HepG2 (cell line): ENCODE results near the gene PDCL3. TPM values are rescaled to one million over a fixed set of nuclear protein-coding genes. Genes with fewer than 3 reads are reported as not detected.

Experiments
- ATAC-seq: fragments of 200-7000 bp; cut with Tn5 transposase; 3 replicates; pipeline ENCODE4 v1.9.1; 2020; ENCODE audit warnings: mild to moderate bottlenecking, moderate library complexity
- BruUV-seq: library from RNA; stranded (reverse); fragments of 400-500 nt; replicated peaks from 2 replicates; lab custom pipeline; 2021; lab: Mats Ljungman, UMichigan
- CTCF ChIA-PET: fragments of 300-600 bp; formaldehyde crosslinking; extraction: SDS; loops from one replicate; lab custom pipeline; 2021; ENCODE audit warnings: low total read pairs, inconsistent platforms, low intra/inter-chr PET ratio; lab: Yijun Ruan, JAX
- POLR2A ChIA-PET: fragments of 350-600 bp; sonication (Branson Sonifier 250); formaldehyde crosslinking; loops from one replicate; lab custom pipeline; 2020; ENCODE audit warnings: antibody characterized with exemption, inconsistent platforms; lab: Yijun Ruan, JAX
- DNase-seq: peaks from one replicate; pipeline ENCODE4 v3.0.0-alpha.2; 2015; ENCODE audit warnings: low spot score
- FAIRE-seq: peaks from 3 replicates; lab custom pipeline; 2011; peaks lifted over from hg19 to GRCh38; lab: Jason Lieb, UNC
- H2AFZ ChIP-seq: one replicate; pipeline ENCODE4 v1.6.1; 2011; ENCODE audit warnings: low read length, inconsistent platforms
- H3K27ac ChIP-seq: fragments of 300-600 bp; 3 replicates; pipeline ENCODE4 v1.8.0; 2011; ENCODE audit warnings: mixed run types, mild to moderate bottlenecking, mixed read lengths, low read length, inconsistent platforms; ENCODE audit not compliant: insufficient read depth; ENCODE audit errors: extremely low read length
- H3K27me3 ChIP-seq, 2 experiments: fragments of 200-600 bp in 1 of 2; 2 replicates in 1 of 2; 3 replicates in 1 of 2; pipeline versions ENCODE4 v1.6.0 to v1.8.0; 2011; ENCODE audit warnings: low read length in 2 of 2, mild to moderate bottlenecking in 2 of 2, moderate library complexity in 2 of 2, inconsistent platforms in 1 of 2; ENCODE audit not compliant: insufficient read depth in 2 of 2, control insufficient read depth in 1 of 2
- H3K36me3 ChIP-seq, 2 experiments: fragments of 200-600 bp in 1 of 2; replicated peaks in 1 of 2; 2 replicates in 1 of 2; 3 replicates in 1 of 2; pipeline versions ENCODE4 v1.5.1 to v1.8.0; 2011; ENCODE audit warnings: low read length in 2 of 2, inconsistent platforms in 1 of 2; ENCODE audit not compliant: insufficient read depth in 2 of 2, control insufficient read depth in 1 of 2
- H3K4me1 ChIP-seq: 2 replicates; pipeline ENCODE4 v1.5.1; 2012; ENCODE audit warnings: low read length, inconsistent platforms; ENCODE audit not compliant: insufficient read depth
- H3K4me2 ChIP-seq: 2 replicates; pipeline ENCODE4 v1.6.0; 2011; ENCODE audit warnings: low read depth, low read length, inconsistent platforms
- H3K4me3 ChIP-seq, 3 experiments: fragments of 200-600 bp in 1 of 3; sonication (generic), shearing (Covaris generic) in 1 of 3; replicated peaks in 1 of 3; 2 replicates each; pipeline ENCODE4 v1.5.1; 2011 to 2016; ENCODE audit warnings: low read length in 3 of 3, inconsistent platforms in 2 of 3, low read depth in 2 of 3, mild to moderate bottlenecking in 2 of 3, control low read depth in 1 of 3, mixed read lengths in 1 of 3; ENCODE audit not compliant: insufficient read depth in 1 of 3
- H3K79me2 ChIP-seq: one replicate; pipeline ENCODE4 v1.6.1; 2011; ENCODE audit warnings: low read length, inconsistent platforms; ENCODE audit not compliant: insufficient read depth
- H3K9ac ChIP-seq: 2 replicates; pipeline ENCODE4 v1.6.0; 2011; ENCODE audit warnings: mild to moderate bottlenecking, low read depth, low read length, inconsistent platforms; ENCODE audit not compliant: insufficient read depth
- H3K9me3 ChIP-seq: 2 replicates; pipeline ENCODE4 v1.5.1; 2012; ENCODE audit warnings: mild to moderate bottlenecking, low read length
- H4K20me1 ChIP-seq: 2 replicates; pipeline ENCODE4 v1.6.0; 2011; ENCODE audit warnings: inconsistent platforms, mild to moderate bottlenecking, low read length, moderate library complexity; ENCODE audit not compliant: insufficient read depth
- BRCA1 ChIP-seq: sonication (generic); formaldehyde crosslinking; IDR thresholded peaks from 2 replicates; pipeline ENCODE4 v1.4.0; 2020; ENCODE audit warnings: missing genetic modification reagents
- CCAR2 ChIP-seq: fragments of 200-400 bp; formaldehyde crosslinking; optimal IDR thresholded peaks from 2 replicates; pipeline ENCODE3; 2018; ENCODE audit warnings: low read depth, mild to moderate bottlenecking, low read length, moderate library complexity
- CEBPB ChIP-seq: IDR thresholded peaks from 2 replicates; pipeline ENCODE4 v1.6.1; 2011; ENCODE audit warnings: low read depth, low read length, improper control_type of control experiment, borderline replicate concordance
- HDAC2 ChIP-seq: sonication (generic); formaldehyde crosslinking; IDR thresholded peaks from 2 replicates; pipeline ENCODE4 v1.4.0; 2020; ENCODE audit warnings: missing genetic modification reagents
- HMGXB4 ChIP-seq, 2 experiments: sonication (generic) in 1 of 2; formaldehyde crosslinking in 1 of 2; IDR thresholded peaks; 2 replicates each; pipeline versions ENCODE4 v1.4.0 to v1.6.1; 2018 to 2020; ENCODE audit warnings: missing genetic modification reagents in 2 of 2, borderline replicate concordance in 1 of 2, low read depth in 1 of 2, mild to moderate bottlenecking in 1 of 2, missing biosample characterization in 1 of 2
- KDM3A ChIP-seq: IDR thresholded peaks from 2 replicates; pipeline ENCODE4 v1.6.1; 2018; ENCODE audit warnings: low read depth, missing compliant biosample characterization
- MXD4 ChIP-seq: IDR thresholded peaks from 2 replicates; pipeline ENCODE4 v1.6.1; 2016; ENCODE audit warnings: mild to moderate bottlenecking, missing biosample characterization, missing genetic modification reagents
- NBN ChIP-seq: fragments of 450-650 bp; conservative IDR thresholded peaks from 2 replicates; pipeline ENCODE4 v1.6.1; 2017
- SNRNP70 ChIP-seq: fragments of 200-400 bp; formaldehyde crosslinking; IDR thresholded peaks from 2 replicates; pipeline ENCODE4 v1.6.1; 2017; ENCODE audit warnings: mild to moderate bottlenecking, low read depth, low read length, moderate library complexity
- STAT6 ChIP-seq: sonication (generic); formaldehyde crosslinking; IDR thresholded peaks from 2 replicates; pipeline ENCODE4 v1.4.0; 2020; ENCODE audit warnings: missing genetic modification reagents, mild to moderate bottlenecking, borderline replicate concordance
- ZNF20 ChIP-seq: sonication (generic); formaldehyde crosslinking; IDR thresholded peaks from 2 replicates; pipeline ENCODE4 v1.4.0; 2020; ENCODE audit warnings: mild to moderate bottlenecking, moderate library complexity, missing genetic modification reagents
- ZNF569 ChIP-seq: sonication (generic); formaldehyde crosslinking; IDR thresholded peaks from 2 replicates; pipeline ENCODE4 v1.5.0; 2020; ENCODE audit warnings: mild to moderate bottlenecking, missing genetic modification reagents, moderate library complexity, borderline replicate concordance
- ZNF597 ChIP-seq: sonication (generic); formaldehyde crosslinking; IDR thresholded peaks from 2 replicates; pipeline ENCODE4 v1.5.0; 2020; ENCODE audit warnings: missing genetic modification reagents
- ZNF850 ChIP-seq: sonication (generic); formaldehyde crosslinking; conservative IDR thresholded peaks from 2 replicates; pipeline ENCODE4 v1.9.0; 2021; ENCODE audit warnings: mild to moderate bottlenecking, missing genetic modification reagents
- WGBS: methylation state at CpG from one replicate; pipeline ENCODE4 v1.1.6; 2017; ENCODE audit warnings: low lambda C conversion rate; 5-methylcytosine and 5-hydroxymethylcytosine counted together
- in situ Hi-C: cut with HindIII; loops from 2 replicates; pipeline ENCODE4 v1.10.0; 2017; ENCODE audit warnings: low pct_unique_long_range_greater_than_20kb; ENCODE audit not compliant: extremely low pct_ligation_motif_present
- intact Hi-C: fragments of 100-400 bp; cut with micrococcal nuclease; formaldehyde crosslinking; loops from one replicate; pipeline ENCODE4 v1.10.0; 2022; ENCODE audit not compliant: unreplicated experiment
- polyA plus RNA-seq, 8 experiments: library from polyadenylated mRNA; depleted of rRNA in 3 of 8; stranded (reverse) in 7 of 8; unstranded in 1 of 8; fragments of >200 nt; fragmentation: Illumina TruSeq in 4 of 8; extraction: Trizol in 4 of 8; gene quantifications; 2 replicates each; pipeline versions ENCODE4 v1.2.1 to v1.2.3, GENCODE V29; 2011 to 2016; ENCODE audit warnings: low read depth in 4 of 8, missing spikeins in 1 of 8, mixed read lengths in 1 of 8; ENCODE audit not compliant: insufficient read depth in 1 of 8
- total RNA-seq, 5 experiments: library from RNA; depleted of rRNA; stranded (reverse); fragments of >200 nt; fragmentation: Illumina TruSeq; extraction: Trizol; gene quantifications; 2 replicates each; pipeline ENCODE4 v1.2.3, GENCODE V29; 2016; ENCODE audit warnings: low read depth in 1 of 5

PDCL3 gene
- total and polyA plus RNA-seq, 2 of the 13 experiments (the other 11 are each of a cell fraction or from before 2014, with no cell fraction given) = 14.4 to 24.4 TPM

GRCh38 chr2:100527440-100528015, 35.3 kb upstream of the PDCL3 start:
- Histone ChIP-seq H3K4me2 (no peak overlapping the region), H2AFZ (no peak overlapping the region), H3K27me3 (peaks cover 2 to 34% of the 10 kb centered on the region in 2 experiments), H3K9ac (no peak overlapping the region), H3K27ac (no peak overlapping the region), H4K20me1 (no peaks in the 10 kb centered on the region), H3K4me1 (no peaks in the 10 kb centered on the region), H3K9me3 (no peaks in the 10 kb centered on the region), H3K36me3 (no peaks in the 10 kb centered on the region), H3K79me2 (no peaks in the 10 kb centered on the region), H3K4me3 (no peak overlapping the region)
- FAIRE-seq (no peak), ATAC-seq (no peak), DNase-seq (no peak)
- in situ Hi-C loops = no loop called here
- WGBS = 6% methylated on average over 7 of the region's 7 CpGs
- ChIA-PET CTCF (no interaction called here), POLR2A (no interaction called here)
- intact Hi-C loops = no loop called here
- no peak for TF ChIP-seq MXD4
- no peak for TF ChIP-seq CEBPB
- no peak for TF ChIP-seq STAT6
- no peak for TF ChIP-seq HDAC2
- TF ChIP-seq NBN = no peak
- TF ChIP-seq KDM3A (CRISPR knock-in tag) = no peak
- no peak for TF ChIP-seq BRCA1
- BruUV-seq = no TSS peak

GRCh38 chr2:100529176-100529575, 33.6 kb upstream of the PDCL3 start:
- Histone ChIP-seq H3K79me2 (no peaks in the 10 kb centered on the region), H3K27me3 (peaks cover 2 to 22% of the 10 kb centered on the region in 2 experiments), H3K27ac (no peak overlapping the region), H3K4me3 (no peak overlapping the region), H3K9me3 (no peaks in the 10 kb centered on the region), H3K36me3 (no peaks in the 10 kb centered on the region), H3K4me1 (no peaks in the 10 kb centered on the region), H3K4me2 (no peak overlapping the region), H3K9ac (no peak overlapping the region), H2AFZ (no peak overlapping the region), H4K20me1 (no peaks in the 10 kb centered on the region)
- intact Hi-C loops = no loop called here
- no peak for FAIRE-seq
- no TSS peak for BruUV-seq
- POLR2A ChIA-PET = no interaction called here
- in situ Hi-C loops = no loop called here
- ATAC-seq = no peak
- 45% methylated on average over 8 of the region's 8 CpGs for WGBS
- no peak for DNase-seq
- CTCF ChIA-PET = no interaction called here
- TF ChIP-seq ZNF597 (CRISPR knock-in tag) (no peak), ZNF850 (CRISPR knock-in tag) (no peak), ZNF20 (CRISPR knock-in tag) (no peak), ZNF569 (no peak), CCAR2 (no peak), HMGXB4 (CRISPR knock-in tag; IDR thresholded peaks at IDR 0.05; ENCODE audit: borderline replicate concordance in 1 of 2, low read depth in 1 of 2) (no peak), SNRNP70 (no peak)
